HEK293 (cell line): ENCODE results near the gene ELMO1.

Experiments used
- CTCF ChIA-PET: fragments of 350-600 bp; formaldehyde crosslinking; extraction: SDS; loops from one replicate; lab custom pipeline; 2021; ENCODE audit warnings: antibody characterized with exemption; lab: Yijun Ruan, JAX
- POLR2A ChIA-PET: fragments of 300-600 bp; formaldehyde crosslinking; extraction: SDS; loops from one replicate; lab custom pipeline; 2020; ENCODE audit warnings: antibody characterized with exemption, inconsistent platforms; lab: Yijun Ruan, JAX
- H3K27ac ChIP-seq: fragments of 200-500 bp; sonication (Bioruptor generic); 2 replicates; pipeline ENCODE4 v1.5.1; 2014; ENCODE audit warnings: low read depth, low read length, control low read depth, inconsistent platforms; ENCODE audit errors: extremely low read depth
- H3K36me3 ChIP-seq, 2 experiments: fragments of 200-500 bp in 1 of 2; sonication (Bioruptor generic) in 1 of 2; 1 replicate in 1 of 2; 2 replicates in 1 of 2; pipeline ENCODE4 v1.5.1; 2014 to 2017; ENCODE audit warnings: inconsistent platforms in 2 of 2, low read length in 2 of 2; ENCODE audit not compliant: control insufficient read depth in 2 of 2, insufficient read depth in 1 of 2
- H3K4me1 ChIP-seq: fragments of 200-500 bp; sonication (Bioruptor generic); 2 replicates; pipeline ENCODE4 v1.5.1; 2014; ENCODE audit warnings: mild to moderate bottlenecking, low read length, inconsistent platforms; ENCODE audit not compliant: control insufficient read depth, insufficient read depth
- H3K4me3 ChIP-seq: 2 replicates; pipeline ENCODE4 v1.5.1; 2011; ENCODE audit warnings: low read depth, mild to moderate bottlenecking, control low read depth, low read length, moderate library complexity
- H3K9me3 ChIP-seq: fragments of 200-500 bp; sonication (Bioruptor generic); 2 replicates; pipeline ENCODE4 v1.5.1; 2014; ENCODE audit warnings: low read depth, low read length, inconsistent platforms; ENCODE audit not compliant: control insufficient read depth, insufficient read depth
- BCL11B ChIP-seq: fragments of 450-650 bp; formaldehyde crosslinking; IDR thresholded peaks from 2 replicates; pipeline ENCODE4 v1.5.1; 2016; ENCODE audit warnings: low read depth, missing biosample characterization, missing genetic modification characterization
- CTCF ChIP-seq: fragments of 450-650 bp; formaldehyde crosslinking; IDR thresholded peaks from 2 replicates; pipeline ENCODE4 v1.5.1; 2016; ENCODE audit warnings: missing biosample characterization, missing genetic modification characterization
- GFI1B ChIP-seq: fragments of 450-650 bp; formaldehyde crosslinking; IDR thresholded peaks from 2 replicates; pipeline ENCODE4 v1.5.1; 2016; ENCODE audit warnings: missing biosample characterization, missing genetic modification characterization
- GLI2 ChIP-seq: fragments of 450-650 bp; formaldehyde crosslinking; IDR thresholded peaks from 2 replicates; pipeline ENCODE4; 2017; ENCODE audit warnings: missing biosample characterization, missing genetic modification characterization, low read depth, borderline replicate concordance
- GLIS2 ChIP-seq: fragments of 450-650 bp; formaldehyde crosslinking; IDR thresholded peaks from 2 replicates; pipeline ENCODE4 v1.5.1; 2016; ENCODE audit warnings: missing biosample characterization, missing genetic modification characterization
- KLF1 ChIP-seq: fragments of 450-650 bp; formaldehyde crosslinking; IDR thresholded peaks from 2 replicates; pipeline ENCODE4 v1.5.1; 2016; ENCODE audit warnings: missing biosample characterization, missing genetic modification characterization
- KLF7 ChIP-seq: fragments of 450-650 bp; formaldehyde crosslinking; IDR thresholded peaks from 2 replicates; pipeline ENCODE4 v1.5.1; 2016; ENCODE audit warnings: missing biosample characterization, missing genetic modification characterization, borderline replicate concordance
- MZF1 ChIP-seq: fragments of 450-650 bp; formaldehyde crosslinking; IDR thresholded peaks from 2 replicates; pipeline ENCODE4 v1.5.1; 2017; ENCODE audit warnings: missing biosample characterization, missing genetic modification characterization, borderline replicate concordance
- ZBTB48 ChIP-seq: fragments of 450-650 bp; formaldehyde crosslinking; IDR thresholded peaks from 2 replicates; pipeline ENCODE4 v1.5.1; 2016; ENCODE audit warnings: missing biosample characterization, missing genetic modification characterization
- ZFP41 ChIP-seq: fragments of 450-650 bp; formaldehyde crosslinking; IDR thresholded peaks from 2 replicates; pipeline ENCODE4 v1.5.1; 2016; ENCODE audit warnings: missing biosample characterization, missing genetic modification characterization, borderline replicate concordance
- ZNF10 ChIP-seq: fragments of 450-650 bp; formaldehyde crosslinking; IDR thresholded peaks from 2 replicates; pipeline ENCODE4 v1.5.1; 2017; ENCODE audit warnings: missing biosample characterization, missing genetic modification characterization
- ZNF133 ChIP-seq: fragments of 450-650 bp; formaldehyde crosslinking; IDR thresholded peaks from 2 replicates; pipeline ENCODE4 v1.5.1; 2016; ENCODE audit warnings: missing biosample characterization, missing genetic modification characterization
- ZNF174 ChIP-seq: fragments of 450-650 bp; formaldehyde crosslinking; IDR thresholded peaks from 2 replicates; pipeline ENCODE4 v1.5.0; 2017; ENCODE audit warnings: missing biosample characterization, mild to moderate bottlenecking, missing genetic modification characterization
- ZNF26 ChIP-seq: fragments of 450-650 bp; formaldehyde crosslinking; IDR thresholded peaks from 2 replicates; pipeline ENCODE4 v1.5.1; 2016; ENCODE audit warnings: missing biosample characterization, missing genetic modification characterization
- ZNF274 ChIP-seq, 2 experiments: fragments of 200-500 bp in 1 of 2; fragments of 450-650 bp in 1 of 2; sonication (Bioruptor generic) in 1 of 2; formaldehyde crosslinking in 1 of 2; IDR thresholded peaks; 2 replicates each; pipeline versions ENCODE4 v1.5.1 to v1.6.1; 2014 to 2016; ENCODE audit warnings: borderline replicate concordance in 1 of 2, inconsistent platforms in 1 of 2, low read length in 1 of 2, missing biosample characterization in 1 of 2, missing genetic modification characterization in 1 of 2
- ZNF311 ChIP-seq: fragments of 450-650 bp; formaldehyde crosslinking; IDR thresholded peaks from 2 replicates; pipeline ENCODE4 v1.5.1; 2017; ENCODE audit warnings: missing biosample characterization, missing genetic modification characterization, borderline replicate concordance
- ZNF324 ChIP-seq: fragments of 450-650 bp; formaldehyde crosslinking; IDR thresholded peaks from 2 replicates; pipeline ENCODE4 v1.5.1; 2016; ENCODE audit warnings: missing biosample characterization, missing genetic modification characterization
- ZNF350 ChIP-seq: fragments of 450-650 bp; formaldehyde crosslinking; IDR thresholded peaks from 2 replicates; pipeline ENCODE4 v1.5.0; 2017; ENCODE audit warnings: missing biosample characterization, mild to moderate bottlenecking, missing genetic modification characterization
- ZNF561 ChIP-seq: fragments of 450-650 bp; IDR thresholded peaks from 2 replicates; pipeline ENCODE4 v1.5.1; 2018; ENCODE audit warnings: missing biosample characterization, missing genetic modification characterization, borderline replicate concordance
- ZNF629 ChIP-seq: fragments of 450-650 bp; formaldehyde crosslinking; IDR thresholded peaks from 2 replicates; pipeline ENCODE4 v1.5.1; 2017; ENCODE audit warnings: missing biosample characterization, missing genetic modification characterization
- ZNF776 ChIP-seq: fragments of 450-650 bp; formaldehyde crosslinking; IDR thresholded peaks from 2 replicates; pipeline ENCODE4 v1.5.0; 2017; ENCODE audit warnings: missing biosample characterization, missing genetic modification characterization, borderline replicate concordance
- ZNF791 ChIP-seq: fragments of 450-650 bp; formaldehyde crosslinking; IDR thresholded peaks from 2 replicates; pipeline ENCODE4 v1.5.1; 2016; ENCODE audit warnings: missing biosample characterization, missing genetic modification characterization
- TF ChIP-seq, protein P1 (sequence below): fragments of 450-650 bp; formaldehyde crosslinking; IDR thresholded peaks from 2 replicates; pipeline ENCODE4 v1.5.1; 2016; ENCODE audit warnings: missing biosample characterization, missing genetic modification characterization
- TF ChIP-seq, protein P2 (sequence below): fragments of 450-650 bp; formaldehyde crosslinking; IDR thresholded peaks from 2 replicates; pipeline ENCODE4 v1.5.1; 2016; ENCODE audit warnings: missing biosample characterization, missing genetic modification characterization

The ELMO1 gene

DNA sequence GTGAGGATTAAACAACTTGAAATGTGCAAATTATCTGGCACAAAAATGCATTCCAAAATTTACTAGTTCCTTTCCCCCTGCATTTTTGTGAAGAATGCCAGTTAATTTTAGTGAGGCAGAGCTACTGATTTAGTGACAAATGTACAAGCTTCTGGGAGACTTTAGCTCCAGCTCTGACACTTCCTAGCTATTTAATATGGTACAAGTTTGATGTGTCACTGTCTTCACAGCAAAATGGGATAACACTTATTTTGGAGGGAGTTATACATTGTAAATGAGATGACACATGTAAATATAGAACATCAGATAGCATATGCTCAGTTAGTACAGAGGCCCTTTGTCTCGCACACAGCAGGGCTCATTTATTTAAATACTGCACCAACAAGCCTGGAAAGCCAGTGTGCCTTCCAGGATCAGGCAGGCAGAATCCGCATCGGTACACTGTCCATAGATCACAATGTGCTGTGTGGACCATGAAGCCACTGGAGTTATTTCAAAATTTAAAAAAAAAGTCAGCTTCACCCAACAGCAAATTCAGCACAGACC, 48.7 kb downstream of the ELMO1 start:
- Histone ChIP-seq H3K9me3 (no peaks in the 10 kb centered on the region), H3K4me3 (no peak overlapping the region), H3K4me1 (no peaks in the 10 kb centered on the region), H3K27ac (no peak overlapping the region), H3K36me3 (no peaks in the 10 kb centered on the region)
- ChIA-PET POLR2A (interaction anchor here (0.6 kb wide), 1 partner anchor 9 kb away, joined by 3 read pairs; no protein-coding TSS in a partner anchor), CTCF (interaction anchor here (0.6 kb wide), 1 partner anchor 10 kb away, joined by 3 read pairs; no protein-coding TSS in a partner anchor)
- TF ChIP-seq GLI2 (tag by site-specific recombination): no peak

DNA sequence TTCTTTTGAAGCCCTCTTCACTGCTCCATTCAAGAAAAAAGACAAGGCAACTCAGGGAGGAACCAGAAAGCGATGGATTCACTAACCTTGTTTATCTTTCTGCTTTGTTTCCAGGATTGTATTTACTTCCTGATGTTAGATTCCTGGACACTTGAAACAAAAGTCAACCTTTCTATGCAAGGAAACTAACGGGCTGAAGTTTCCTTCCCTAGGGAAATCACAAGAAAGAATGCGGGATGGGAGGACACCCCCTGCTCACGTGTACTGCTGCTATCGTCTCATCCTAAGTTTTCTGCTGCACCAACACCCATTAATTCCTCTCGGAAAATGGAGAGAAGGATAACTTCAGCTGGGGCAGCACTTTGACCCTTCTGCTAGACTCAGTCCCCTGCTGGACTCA, 50.3 kb downstream of the ELMO1 start:
- H3K36me3 ChIP-seq: no peaks in the 10 kb centered on the region
- ChIA-PET CTCF (no interaction called here), POLR2A (no interaction called here)
- no peak overlapping the region for H3K4me3 ChIP-seq
- TF ChIP-seq, protein P1, sequence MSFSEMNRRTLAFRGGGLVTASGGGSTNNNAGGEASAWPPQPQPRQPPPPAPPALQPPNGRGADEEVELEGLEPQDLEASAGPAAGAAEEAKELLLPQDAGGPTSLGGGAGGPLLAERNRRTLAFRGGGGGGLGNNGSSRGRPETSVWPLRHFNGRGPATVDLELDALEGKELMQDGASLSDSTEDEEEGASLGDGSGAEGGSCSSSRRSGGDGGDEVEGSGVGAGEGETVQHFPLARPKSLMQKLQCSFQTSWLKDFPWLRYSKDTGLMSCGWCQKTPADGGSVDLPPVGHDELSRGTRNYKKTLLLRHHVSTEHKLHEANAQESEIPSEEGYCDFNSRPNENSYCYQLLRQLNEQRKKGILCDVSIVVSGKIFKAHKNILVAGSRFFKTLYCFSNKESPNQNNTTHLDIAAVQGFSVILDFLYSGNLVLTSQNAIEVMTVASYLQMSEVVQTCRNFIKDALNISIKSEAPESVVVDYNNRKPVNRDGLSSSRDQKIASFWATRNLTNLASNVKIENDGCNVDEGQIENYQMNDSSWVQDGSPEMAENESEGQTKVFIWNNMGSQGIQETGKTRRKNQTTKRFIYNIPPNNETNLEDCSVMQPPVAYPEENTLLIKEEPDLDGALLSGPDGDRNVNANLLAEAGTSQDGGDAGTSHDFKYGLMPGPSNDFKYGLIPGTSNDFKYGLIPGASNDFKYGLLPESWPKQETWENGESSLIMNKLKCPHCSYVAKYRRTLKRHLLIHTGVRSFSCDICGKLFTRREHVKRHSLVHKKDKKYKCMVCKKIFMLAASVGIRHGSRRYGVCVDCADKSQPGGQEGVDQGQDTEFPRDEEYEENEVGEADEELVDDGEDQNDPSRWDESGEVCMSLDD (tag by site-specific recombination): no peak
- TF ChIP-seq ZNF324 (tag by site-specific recombination) (no peak), KLF1 (no peak), ZNF561 (tag by site-specific recombination) (no peak), ZNF26 (tag by site-specific recombination) (no peak), ZNF776 (tag by site-specific recombination) (no peak), GFI1B (tag by site-specific recombination) (no peak), ZNF274 (IDR thresholded peaks at IDR 0.05; ENCODE audit: low read length) (no peak), ZNF274 (tag by site-specific recombination; IDR thresholded peaks at IDR 0.05; ENCODE audit: borderline replicate concordance) (no peak), ZNF791 (tag by site-specific recombination) (no peak), ZNF311 (tag by site-specific recombination) (no peak), CTCF (tag by site-specific recombination) (no peak)
- no peaks in the 10 kb centered on the region for H3K9me3 ChIP-seq
- H3K27ac ChIP-seq: no peak overlapping the region
- H3K4me1 ChIP-seq: no peaks in the 10 kb centered on the region

- H3K4me1 ChIP-seq: no peaks in the 10 kb centered on the region
- H3K27ac ChIP-seq: no peak overlapping the region
- ChIA-PET CTCF (no interaction called here), POLR2A (no interaction called here)
- H3K9me3 ChIP-seq: no peaks in the 10 kb centered on the region
- H3K4me3 ChIP-seq: no peak overlapping the region
- no peaks in the 10 kb centered on the region for H3K36me3 ChIP-seq
- TF ChIP-seq, protein P2, sequence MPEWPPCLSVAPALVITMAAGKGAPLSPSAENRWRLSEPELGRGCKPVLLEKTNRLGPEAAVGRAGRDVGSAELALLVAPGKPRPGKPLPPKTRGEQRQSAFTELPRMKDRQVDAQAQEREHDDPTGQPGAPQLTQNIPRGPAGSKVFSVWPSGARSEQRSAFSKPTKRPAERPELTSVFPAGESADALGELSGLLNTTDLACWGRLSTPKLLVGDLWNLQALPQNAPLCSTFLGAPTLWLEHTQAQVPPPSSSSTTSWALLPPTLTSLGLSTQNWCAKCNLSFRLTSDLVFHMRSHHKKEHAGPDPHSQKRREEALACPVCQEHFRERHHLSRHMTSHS (tag by site-specific recombination): no peak
- TF ChIP-seq KLF7 (tag by site-specific recombination) (no peak), MZF1 (tag by site-specific recombination) (no peak), ZBTB48 (tag by site-specific recombination) (no peak), GLIS2 (no peak), ZNF133 (tag by site-specific recombination) (no peak), ZNF350 (no peak), BCL11B (no peak), ZFP41 (tag by site-specific recombination) (no peak), ZNF324 (tag by site-specific recombination) (no peak), ZNF629 (tag by site-specific recombination) (no peak), ZNF174 (no peak), ZNF10 (no peak)
Observed at GRCh38 chr7:37395618-37396259, 52.9 kb downstream of the ELMO1 start.
